Stimulated activated CD8-positive, alpha-beta memory T cell treated with anti-CD3 and anti-CD28 coated beads, Interleukin-4, amount 100 ng/mL, for 4 hours (primary cell): ENCODE measurements around the gene TENM3.
"Not testable (repeated sequence)": the region's sequence is repeated elsewhere in the genome, so short reads cannot be mapped to it uniquely, and the experiment has no call there.

ENCODE experiments used
- DNase-seq, 2 donors: peaks; one replicate each; pipeline ENCODE4 v3.0.0-alpha.2; 2020; ENCODE audit warnings: low read depth in 2 of 2, low spot score in 1 of 2

TENM3 gene

DNA sequence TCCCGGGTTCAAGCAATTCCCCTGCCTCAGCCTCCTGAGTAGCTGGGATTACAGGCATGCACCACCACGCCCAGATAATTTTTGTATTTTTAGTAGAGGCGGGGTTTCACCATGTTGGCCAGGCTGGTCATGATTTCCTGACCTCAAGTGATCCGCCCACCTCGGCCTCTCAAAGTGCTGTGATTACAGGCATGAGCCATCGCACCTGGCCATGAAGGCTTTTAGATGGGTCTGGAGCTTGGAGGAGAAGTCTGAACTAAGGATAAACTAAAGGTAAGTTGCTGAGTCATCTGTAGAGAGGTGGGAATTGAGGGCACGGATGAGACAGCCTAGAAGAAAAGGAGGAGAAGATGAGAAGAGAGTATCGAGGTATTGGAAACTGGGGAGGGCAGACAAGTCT is at the start of gene TENM3:
Gene TENM3, plus strand, starts transcription at position 199 of the 400 bp plus-strand sequence. CDS start 80,619 bp downstream, outside the sequence.
- not testable (repeated sequence) for DNase-seq

DNA sequence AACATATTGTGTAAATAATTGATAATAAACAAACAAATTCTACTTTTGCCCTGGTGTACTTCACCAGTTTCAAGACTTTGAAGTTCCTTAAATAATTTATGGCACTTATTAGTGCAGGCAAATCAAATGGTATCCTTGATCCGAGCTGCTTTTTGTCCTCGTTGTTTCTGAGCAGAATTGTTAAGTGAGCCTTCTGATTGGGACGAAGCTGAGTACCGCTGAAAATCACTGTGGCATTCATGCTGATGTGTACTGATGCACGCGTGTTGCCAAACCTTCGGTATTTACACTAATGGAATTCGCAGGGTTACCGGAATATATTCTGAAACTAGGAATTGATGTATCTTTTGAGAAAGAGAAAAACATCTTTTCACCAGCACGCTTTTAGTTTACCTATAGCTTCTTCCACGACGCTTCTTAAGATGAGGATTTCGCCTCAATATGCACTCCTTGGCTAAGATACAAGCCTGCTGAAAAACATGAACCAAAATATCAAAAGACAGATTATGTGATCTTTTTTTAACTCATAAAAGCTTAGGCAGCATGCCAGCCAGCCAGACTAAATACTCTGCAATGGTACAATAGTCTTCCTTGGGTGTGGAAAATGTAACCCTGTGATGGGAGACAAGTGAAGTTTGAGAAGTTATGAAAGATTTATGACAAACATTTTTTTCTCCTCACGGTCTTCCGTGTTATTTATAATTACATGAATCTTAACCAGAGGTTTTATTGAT is 48.9 kb upstream of the TENM3 start:
- DNase-seq = no peak

- no peak for DNase-seq
Measured at GRCh38 chr4:182197611-182198010, 45.6 kb upstream of the TENM3 start.

GRCh38 chr4:182201871-182202270 is 41.3 kb upstream of the TENM3 start:
- DNase-seq = no peak

GRCh38 chr4:182202650-182203049 is 40.6 kb upstream of the TENM3 start:
- DNase-seq = no peak

DNA sequence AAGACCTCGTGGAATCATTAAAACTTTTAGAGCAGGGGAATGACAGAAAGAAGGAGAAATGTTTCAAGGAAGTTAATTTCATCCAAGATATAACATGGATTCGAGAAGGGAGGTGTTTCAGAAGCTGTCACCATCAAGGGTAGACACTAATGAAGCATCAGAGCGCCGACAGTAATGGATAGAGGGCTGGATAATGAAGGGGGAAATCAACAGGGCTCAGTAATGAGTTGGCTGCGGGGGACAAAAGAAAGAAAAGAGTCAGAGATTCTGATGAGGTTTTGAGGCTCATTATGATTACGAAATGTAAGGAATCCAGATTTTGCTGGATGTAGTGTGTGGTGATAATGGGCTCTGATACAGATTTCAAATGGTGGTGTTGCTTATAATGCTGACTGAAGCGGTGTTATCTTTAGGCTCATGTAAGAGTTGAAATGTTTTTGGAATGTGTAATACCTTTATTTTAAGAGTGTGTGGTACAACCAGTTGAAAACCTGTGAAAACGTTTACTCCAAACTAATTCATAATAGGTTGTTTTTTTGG is 39.3 kb upstream of the TENM3 start:
- no peak for DNase-seq

GRCh38 chr4:182205306-182205705 is 37.9 kb upstream of the TENM3 start:
- DNase-seq = no peak

- no peak for DNase-seq
Measured at GRCh38 chr4:182206266-182206665, 36.9 kb upstream of the TENM3 start.

DNA sequence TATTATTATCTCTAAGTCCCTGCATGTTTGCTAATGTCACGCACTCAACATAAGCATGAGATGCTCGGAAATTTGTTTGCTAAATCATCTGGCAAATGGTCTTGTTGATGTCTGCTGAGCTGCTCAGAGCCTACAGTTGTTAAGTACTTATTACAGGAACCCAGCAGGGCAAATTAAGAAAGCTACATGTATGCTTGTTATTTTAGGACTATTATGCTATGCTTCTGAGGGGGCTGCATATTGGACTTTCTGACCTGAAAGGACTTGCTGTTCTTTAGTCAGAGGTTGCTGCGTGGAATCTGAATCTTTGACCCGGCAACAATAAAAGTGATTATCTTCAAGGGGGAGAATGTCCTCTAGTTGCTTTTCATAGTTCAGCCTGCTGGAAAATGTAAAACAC is 36.3 kb upstream of the TENM3 start:
- DNase-seq = no peak

DNA sequence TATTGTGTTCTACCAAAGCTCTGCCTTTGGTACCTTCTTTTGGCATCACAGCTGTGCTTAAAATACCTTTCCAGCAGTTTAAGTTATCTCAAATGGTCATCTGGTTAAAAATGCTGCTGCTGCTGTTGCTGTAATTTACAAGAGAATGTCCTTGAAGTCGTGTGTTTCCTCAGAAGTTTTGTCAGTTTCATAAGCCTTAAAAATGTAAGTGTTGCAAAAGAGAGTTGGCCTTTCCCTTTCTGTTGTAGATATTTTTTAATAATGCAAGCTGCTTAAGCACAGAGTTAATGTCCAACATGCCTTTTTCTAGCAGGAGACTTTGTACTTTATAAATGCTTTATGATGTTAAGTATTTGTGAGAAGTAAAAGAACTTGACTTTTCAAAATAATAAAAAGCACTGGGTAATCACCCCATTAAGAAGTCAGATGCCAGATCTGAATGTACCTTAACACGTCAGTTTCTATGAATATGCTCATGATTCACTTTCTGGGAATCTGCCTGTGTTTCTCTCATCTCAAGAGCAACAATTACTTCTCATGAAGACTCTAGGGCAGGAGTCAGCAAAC is 35.3 kb upstream of the TENM3 start:
- DNase-seq = no peak

DNA sequence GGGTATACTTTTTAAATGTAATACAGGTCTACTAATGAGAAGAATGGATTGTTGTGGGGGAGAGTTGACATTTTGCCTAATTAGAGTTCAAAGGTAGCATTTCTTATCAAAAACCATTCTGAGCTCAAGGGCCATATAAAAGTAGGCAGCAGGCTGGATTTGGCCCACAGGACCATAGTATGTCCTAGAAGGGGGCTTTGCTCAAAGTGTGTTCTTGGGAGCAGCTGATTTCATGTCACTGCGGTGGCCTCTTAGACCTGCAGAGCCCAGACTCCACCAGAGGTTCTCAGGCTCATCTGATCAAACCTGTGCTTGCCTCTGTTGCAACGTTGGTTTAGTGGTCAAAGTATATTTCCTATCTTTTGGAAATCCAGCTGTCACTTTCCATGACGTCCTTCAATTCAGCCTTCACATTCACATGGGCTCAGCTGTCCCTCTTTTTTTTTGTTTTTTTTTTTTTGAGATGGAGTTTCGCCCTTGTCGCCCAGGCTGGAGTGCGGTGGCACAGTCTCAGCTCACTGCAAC is 34.6 kb upstream of the TENM3 start:
- no peak for DNase-seq

- DNase-seq = no peak
Measured at GRCh38 chr4:182212211-182212761, 30.9 kb upstream of the TENM3 start.

- no peak for DNase-seq
Measured at GRCh38 chr4:182213004-182213403, 30.2 kb upstream of the TENM3 start.

GRCh38 chr4:182215148-182215547 is 28.1 kb upstream of the TENM3 start:
- DNase-seq = no peak

DNA sequence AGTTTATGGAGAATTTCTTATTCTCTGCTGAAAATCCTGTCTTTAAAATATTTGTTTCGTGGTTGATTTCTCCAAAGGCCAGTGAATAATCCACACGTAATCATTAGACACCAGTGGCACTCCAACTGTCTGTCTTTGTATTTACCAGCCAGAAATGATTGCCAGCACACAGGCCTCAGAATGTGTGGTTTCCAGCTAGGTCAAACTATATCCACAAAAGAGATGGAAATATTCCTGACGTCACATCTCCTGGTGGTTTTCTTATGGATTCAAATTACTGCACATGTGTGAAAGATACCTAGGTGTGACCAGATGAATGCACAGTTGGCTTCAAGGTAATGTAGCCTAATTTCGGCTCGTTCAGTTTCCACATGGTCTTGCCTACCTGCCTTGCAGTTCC is 27.2 kb upstream of the TENM3 start:
- DNase-seq = no peak

DNA sequence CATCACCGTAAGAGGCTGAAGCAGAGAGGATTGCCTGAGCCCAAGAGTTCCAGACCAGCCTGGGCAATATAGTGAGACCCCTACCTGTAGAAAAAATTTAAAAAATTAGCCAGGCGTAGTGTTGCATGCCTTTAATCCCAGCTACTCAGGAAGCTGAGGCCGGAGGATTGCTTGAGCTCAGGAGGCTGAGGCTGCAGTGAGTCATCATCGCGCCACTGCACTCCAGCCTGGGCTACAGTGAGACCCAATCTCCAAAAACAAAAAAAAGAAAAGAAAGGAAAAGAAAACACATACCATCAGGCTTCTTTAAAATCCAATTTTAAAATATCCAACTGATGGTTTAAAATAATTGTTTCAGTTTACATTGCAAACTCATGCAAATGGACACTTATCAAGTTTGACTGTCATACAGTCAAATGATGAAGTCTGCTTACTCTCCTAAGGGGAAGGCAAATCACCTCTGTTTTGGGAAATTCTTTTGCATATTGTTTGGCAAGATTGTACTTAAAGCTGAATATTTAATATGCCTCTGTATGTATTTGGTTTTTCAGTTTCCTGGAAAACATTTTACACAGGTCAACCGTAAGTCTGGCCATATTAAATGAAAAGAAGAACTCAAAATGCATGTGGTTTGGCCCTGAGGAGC is 23.7 kb upstream of the TENM3 start:
- DNase-seq = no peak

DNA sequence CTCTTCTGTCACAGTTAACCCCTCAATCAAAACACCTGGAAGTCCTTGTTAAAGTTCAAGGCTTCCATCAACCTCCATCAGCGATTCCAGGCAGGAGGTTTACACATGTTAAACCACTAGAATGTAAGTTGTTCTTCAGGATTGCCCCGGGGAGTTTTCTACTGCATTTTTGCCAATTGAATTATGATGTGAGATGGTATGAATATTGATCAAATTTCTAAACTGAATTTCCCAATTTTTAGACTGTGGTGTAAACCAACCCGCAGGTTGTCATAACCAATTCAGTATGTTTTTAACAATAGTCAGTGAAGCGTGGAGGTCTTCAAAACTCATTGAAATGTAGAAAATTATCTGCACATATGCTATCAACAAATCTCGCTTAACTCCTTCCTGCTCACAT is 21.2 kb upstream of the TENM3 start:
- no peak for DNase-seq

DNA sequence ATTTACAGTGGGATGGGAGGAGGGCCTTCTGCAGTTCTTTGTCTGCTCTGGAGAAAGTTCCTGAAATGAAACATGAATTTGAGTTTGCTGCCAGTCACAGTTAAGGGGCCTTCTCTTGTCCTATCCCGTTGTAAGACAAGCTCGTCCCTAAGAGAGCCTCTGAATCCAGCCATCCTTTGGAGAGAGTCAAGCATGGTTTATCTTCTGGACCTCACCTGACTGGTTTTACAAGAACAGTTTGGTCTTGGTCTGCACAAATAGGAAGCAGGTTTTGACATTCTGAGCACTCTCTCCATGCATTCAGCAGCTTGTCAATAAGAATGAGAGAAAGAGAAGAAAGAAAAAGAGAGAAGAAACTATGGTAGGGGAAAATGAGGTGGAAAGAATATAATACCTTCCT is 20.4 kb upstream of the TENM3 start:
- DNase-seq = no peak

DNA sequence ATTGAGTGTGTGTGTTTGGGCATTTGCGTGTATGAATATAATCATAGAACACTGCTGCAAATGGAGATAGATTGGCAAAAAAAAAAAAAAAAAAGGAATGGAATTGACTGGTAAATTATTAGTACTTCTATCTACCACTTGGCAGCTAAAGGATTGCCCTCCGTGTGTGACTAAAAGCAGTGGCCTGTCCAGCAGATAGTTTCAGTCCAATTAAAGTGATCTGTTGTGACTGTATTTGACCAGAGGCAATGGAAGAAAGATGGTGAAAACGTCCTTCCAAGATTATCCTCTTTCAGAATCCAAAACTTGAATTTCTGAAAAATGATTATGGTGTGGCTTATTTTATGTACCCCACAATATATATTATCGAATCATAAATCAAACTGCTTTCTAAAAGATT is 19.5 kb upstream of the TENM3 start:
- no peak for DNase-seq

DNA sequence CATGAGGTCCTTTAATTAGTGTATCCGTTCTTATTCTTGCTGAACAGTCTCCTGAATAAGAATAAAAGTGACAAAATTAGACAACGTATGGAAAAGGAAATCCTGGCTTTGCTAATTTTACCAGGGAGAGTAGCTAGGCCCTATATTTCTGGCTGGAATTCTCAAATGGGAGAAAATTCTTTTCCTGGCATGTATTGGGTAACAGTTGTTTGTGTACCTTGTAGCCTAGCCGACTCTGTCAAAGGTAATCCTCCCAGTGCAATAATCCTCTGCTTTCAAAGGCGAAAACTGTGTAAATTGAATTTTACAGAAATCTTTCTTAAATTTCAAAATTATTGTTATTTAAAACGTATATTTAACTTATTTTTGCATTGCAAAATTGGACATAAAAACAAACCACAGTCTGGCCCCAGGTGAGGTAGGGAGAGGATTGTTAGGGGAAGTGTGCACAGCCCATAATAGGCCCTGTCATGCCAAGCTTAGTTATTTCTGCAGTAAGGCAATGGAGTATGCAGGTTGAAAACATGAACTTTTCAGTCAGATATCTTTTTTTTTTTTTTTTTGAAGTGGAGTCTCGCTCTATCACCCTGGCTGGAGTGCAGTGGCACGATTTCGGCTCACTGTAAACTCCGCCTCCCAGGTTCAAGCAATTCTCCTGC is 18.9 kb upstream of the TENM3 start:
- DNase-seq = no peak

DNA sequence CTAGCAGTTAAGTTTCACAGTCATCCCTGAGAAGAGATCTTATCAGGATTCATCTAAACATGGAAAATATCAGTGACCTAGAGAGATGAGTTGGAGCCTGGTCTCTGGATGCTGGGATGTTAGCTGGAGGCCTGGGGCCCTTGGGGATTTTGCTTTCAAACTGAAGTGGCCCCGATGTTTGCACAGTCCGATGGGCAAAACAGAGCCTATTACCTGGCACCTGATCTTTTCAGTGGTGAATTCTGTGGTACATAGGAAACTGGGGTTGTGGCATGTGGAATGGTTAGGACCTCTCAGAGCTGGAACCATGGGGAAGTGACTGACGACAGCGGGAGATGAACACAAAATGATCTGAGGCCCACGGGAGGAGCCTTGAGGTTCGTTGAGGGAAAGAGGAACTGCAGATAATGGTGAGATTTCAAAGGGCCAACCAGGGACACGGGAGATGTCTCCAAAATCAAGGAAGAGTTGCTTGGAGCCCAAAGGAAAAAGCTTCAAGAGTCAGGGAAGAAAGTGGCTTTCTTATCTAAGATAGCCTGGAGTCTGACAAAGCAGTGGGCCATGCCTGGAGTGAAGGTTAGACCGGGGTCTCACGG is 17.8 kb upstream of the TENM3 start:
- no peak for DNase-seq
